ENCODE data around the gene ARAP3. TPM values are rescaled to one million over a fixed set of nuclear protein-coding genes. Genes with fewer than 3 reads are reported as not detected.

Gene ARAP3
- total and polyA plus RNA-seq, 9 of the 15 experiments (the other 6 are each of a cell fraction or from before 2014, with no cell fraction given) = 0.83 to 25.7 (median 6.4) TPM

DNA sequence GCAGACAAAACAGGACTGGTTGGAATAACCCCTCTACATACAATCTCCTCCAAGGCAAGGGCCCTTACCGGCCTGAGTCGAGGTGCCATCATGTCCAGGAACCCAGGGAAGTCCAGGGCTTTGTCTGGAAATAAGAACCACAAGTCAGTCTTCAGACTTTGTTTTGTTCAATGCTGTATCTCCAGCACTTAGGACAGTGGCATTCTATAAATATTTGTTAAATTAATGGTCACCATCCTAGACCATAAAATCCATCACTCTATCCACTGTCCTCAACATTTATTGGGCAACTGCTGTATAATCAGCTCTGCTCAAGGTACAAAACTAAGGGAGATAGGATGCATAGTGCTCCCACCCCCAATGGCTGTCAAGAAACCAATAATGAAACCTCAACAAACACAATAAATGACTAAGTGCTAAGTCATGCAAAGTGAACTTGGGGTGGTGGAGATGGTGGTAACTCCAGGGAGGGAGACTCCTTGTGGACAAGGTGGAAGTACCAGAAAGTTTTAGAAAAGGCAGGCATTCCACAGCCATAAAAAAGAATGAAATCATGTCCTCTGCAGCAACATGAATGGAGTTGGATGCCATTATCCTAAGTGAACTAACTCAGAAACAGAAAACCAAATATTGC lies 40.3 kb downstream of the ARAP3 start (continued):
- no peak for TF ChIP-seq ZNF408 (CRISPR knock-in tag; IDR thresholded peaks at IDR 0.05; ENCODE audit: low read depth)
- TF ChIP-seq RFX7 (CRISPR knock-in tag; IDR thresholded peaks at IDR 0.05) = no peak
- no peak for TF ChIP-seq STAT5A (IDR thresholded peaks at IDR 0.05; ENCODE audit: borderline replicate concordance, low read length)
- TF ChIP-seq, protein P1, sequence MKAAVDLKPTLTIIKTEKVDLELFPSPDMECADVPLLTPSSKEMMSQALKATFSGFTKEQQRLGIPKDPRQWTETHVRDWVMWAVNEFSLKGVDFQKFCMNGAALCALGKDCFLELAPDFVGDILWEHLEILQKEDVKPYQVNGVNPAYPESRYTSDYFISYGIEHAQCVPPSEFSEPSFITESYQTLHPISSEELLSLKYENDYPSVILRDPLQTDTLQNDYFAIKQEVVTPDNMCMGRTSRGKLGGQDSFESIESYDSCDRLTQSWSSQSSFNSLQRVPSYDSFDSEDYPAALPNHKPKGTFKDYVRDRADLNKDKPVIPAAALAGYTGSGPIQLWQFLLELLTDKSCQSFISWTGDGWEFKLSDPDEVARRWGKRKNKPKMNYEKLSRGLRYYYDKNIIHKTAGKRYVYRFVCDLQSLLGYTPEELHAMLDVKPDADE (conservative IDR thresholded peaks at IDR 0.05; ENCODE audit: control insufficient read depth, low read depth, low read length) = no peak
- TF ChIP-seq RFX1 (IDR thresholded peaks at IDR 0.05) = no peak
- TF ChIP-seq SREBF2 (CRISPR knock-in tag; IDR thresholded peaks at IDR 0.05) = no peak
- TF ChIP-seq, protein P2, sequence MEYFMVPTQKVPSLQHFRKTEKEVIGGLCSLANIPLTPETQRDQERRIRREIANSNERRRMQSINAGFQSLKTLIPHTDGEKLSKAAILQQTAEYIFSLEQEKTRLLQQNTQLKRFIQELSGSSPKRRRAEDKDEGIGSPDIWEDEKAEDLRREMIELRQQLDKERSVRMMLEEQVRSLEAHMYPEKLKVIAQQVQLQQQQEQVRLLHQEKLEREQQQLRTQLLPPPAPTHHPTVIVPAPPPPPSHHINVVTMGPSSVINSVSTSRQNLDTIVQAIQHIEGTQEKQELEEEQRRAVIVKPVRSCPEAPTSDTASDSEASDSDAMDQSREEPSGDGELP (CRISPR knock-in tag; IDR thresholded peaks at IDR 0.05; ENCODE audit: borderline replicate concordance) = no peak
- no peak for TF ChIP-seq HNRNPL (IDR thresholded peaks at IDR 0.05; ENCODE audit: low read depth, low read length)
- no peak for TF ChIP-seq ADNP (tag; IDR thresholded peaks at IDR 0.05)
- TF ChIP-seq, protein P3, sequence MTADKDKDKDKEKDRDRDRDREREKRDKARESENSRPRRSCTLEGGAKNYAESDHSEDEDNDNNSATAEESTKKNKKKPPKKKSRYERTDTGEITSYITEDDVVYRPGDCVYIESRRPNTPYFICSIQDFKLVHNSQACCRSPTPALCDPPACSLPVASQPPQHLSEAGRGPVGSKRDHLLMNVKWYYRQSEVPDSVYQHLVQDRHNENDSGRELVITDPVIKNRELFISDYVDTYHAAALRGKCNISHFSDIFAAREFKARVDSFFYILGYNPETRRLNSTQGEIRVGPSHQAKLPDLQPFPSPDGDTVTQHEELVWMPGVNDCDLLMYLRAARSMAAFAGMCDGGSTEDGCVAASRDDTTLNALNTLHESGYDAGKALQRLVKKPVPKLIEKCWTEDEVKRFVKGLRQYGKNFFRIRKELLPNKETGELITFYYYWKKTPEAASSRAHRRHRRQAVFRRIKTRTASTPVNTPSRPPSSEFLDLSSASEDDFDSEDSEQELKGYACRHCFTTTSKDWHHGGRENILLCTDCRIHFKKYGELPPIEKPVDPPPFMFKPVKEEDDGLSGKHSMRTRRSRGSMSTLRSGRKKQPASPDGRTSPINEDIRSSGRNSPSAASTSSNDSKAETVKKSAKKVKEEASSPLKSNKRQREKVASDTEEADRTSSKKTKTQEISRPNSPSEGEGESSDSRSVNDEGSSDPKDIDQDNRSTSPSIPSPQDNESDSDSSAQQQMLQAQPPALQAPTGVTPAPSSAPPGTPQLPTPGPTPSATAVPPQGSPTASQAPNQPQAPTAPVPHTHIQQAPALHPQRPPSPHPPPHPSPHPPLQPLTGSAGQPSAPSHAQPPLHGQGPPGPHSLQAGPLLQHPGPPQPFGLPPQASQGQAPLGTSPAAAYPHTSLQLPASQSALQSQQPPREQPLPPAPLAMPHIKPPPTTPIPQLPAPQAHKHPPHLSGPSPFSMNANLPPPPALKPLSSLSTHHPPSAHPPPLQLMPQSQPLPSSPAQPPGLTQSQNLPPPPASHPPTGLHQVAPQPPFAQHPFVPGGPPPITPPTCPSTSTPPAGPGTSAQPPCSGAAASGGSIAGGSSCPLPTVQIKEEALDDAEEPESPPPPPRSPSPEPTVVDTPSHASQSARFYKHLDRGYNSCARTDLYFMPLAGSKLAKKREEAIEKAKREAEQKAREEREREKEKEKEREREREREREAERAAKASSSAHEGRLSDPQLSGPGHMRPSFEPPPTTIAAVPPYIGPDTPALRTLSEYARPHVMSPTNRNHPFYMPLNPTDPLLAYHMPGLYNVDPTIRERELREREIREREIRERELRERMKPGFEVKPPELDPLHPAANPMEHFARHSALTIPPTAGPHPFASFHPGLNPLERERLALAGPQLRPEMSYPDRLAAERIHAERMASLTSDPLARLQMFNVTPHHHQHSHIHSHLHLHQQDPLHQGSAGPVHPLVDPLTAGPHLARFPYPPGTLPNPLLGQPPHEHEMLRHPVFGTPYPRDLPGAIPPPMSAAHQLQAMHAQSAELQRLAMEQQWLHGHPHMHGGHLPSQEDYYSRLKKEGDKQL (CRISPR knock-in tag; IDR thresholded peaks at IDR 0.05; ENCODE audit: borderline replicate concordance) = no peak
- no peak for TF ChIP-seq ZNF24 (IDR thresholded peaks at IDR 0.05)
- no peak for TF ChIP-seq ZNF253 (CRISPR knock-in tag; conservative IDR thresholded peaks at IDR 0.05)
- no peak for TF ChIP-seq ZFP1 (CRISPR knock-in tag; IDR thresholded peaks at IDR 0.05)
- TF ChIP-seq HMGXB4 (CRISPR knock-in tag; IDR thresholded peaks at IDR 0.05) = no peak
- no peak for TF ChIP-seq BRD9 (IDR thresholded peaks at IDR 0.05; ENCODE audit: low read depth, partially characterized antibody)
- no peak for TF ChIP-seq PCBP2 (IDR thresholded peaks at IDR 0.05; ENCODE audit: low read depth, low read length, poor library complexity, severe bottlenecking)
- TF ChIP-seq ZNF316 (IDR thresholded peaks at IDR 0.05) = peak; percentile 93
- no peak for TF ChIP-seq BRF1 (IDR thresholded peaks at IDR 0.05; ENCODE audit: borderline replicate concordance, extremely low read depth, insufficient read length)
- TF ChIP-seq TAF15 (IDR thresholded peaks at IDR 0.05; ENCODE audit: low read depth, low read length) = no peak

Data from K562 (cell line).